Retinal pigment epithelial cell (primary cell): ENCODE results near the gene TNP1.

Experiments
- DNase-seq: peaks from one replicate; pipeline ENCODE4 v3.0.0-alpha.2; 2010; ENCODE audit warnings: low read depth
- H3K4me3 ChIP-seq: 2 replicates; pipeline ENCODE4 v1.5.1; 2011; ENCODE audit warnings: mild to moderate bottlenecking, low read length, control low read depth, moderate library complexity
- CTCF ChIP-seq: conservative IDR thresholded peaks from 2 replicates; pipeline ENCODE4 v1.5.1; 2011; ENCODE audit warnings: low read depth, low read length, control low read depth, inconsistent platforms

TNP1 gene

GRCh38 chr2:216866515-216867095, 6.7 kb upstream of the TNP1 start:
- H3K4me3 ChIP-seq: no peak overlapping the region
- no peak for TF ChIP-seq CTCF
- DNase-seq: no peak

- TF ChIP-seq CTCF: no peak
- H3K4me3 ChIP-seq: no peak overlapping the region
- DNase-seq: no peak
Measured at GRCh38 chr2:216865658-216866057, 5.8 kb upstream of the TNP1 start.

GRCh38 chr2:216863946-216864345, 4.1 kb upstream of the TNP1 start:
- H3K4me3 ChIP-seq: no peak overlapping the region
- DNase-seq: no peak
- TF ChIP-seq CTCF: no peak

GRCh38 chr2:216862628-216863398, 2.9 kb upstream of the TNP1 start:
- no peak for TF ChIP-seq CTCF
- no peak overlapping the region for H3K4me3 ChIP-seq
- no peak for DNase-seq

- no peak for DNase-seq
- no peak for TF ChIP-seq CTCF
- no peak overlapping the region for H3K4me3 ChIP-seq
Measured at GRCh38 chr2:216860426-216861137, 718 bp upstream of the TNP1 start.

GRCh38 chr2:216858312-216858711, 1.6 kb downstream of the TNP1 start:
- DNase-seq: no peak
- no peak for TF ChIP-seq CTCF
- H3K4me3 ChIP-seq: no peak overlapping the region
